Bronchial epithelial cell (primary cell): ENCODE measurements around the gene KRTAP12-3. TPM values are rescaled to one million over a fixed set of nuclear protein-coding genes. Genes with fewer than 3 reads are reported as not detected.
A peak's percentile ranks its signal among the peaks of the same experiment; 100 is the strongest.

Experiments
- DNase-seq: peaks from one replicate; pipeline ENCODE4 v3.0.0-alpha.2; 2010; ENCODE audit warnings: low read depth
- FAIRE-seq: peaks from 2 replicates; lab custom pipeline; 2011; peaks lifted over from hg19 to GRCh38; lab: Jason Lieb, UNC
- H3K27me3 ChIP-seq: 2 replicates; pipeline ENCODE4 v1.5.1; 2011; ENCODE audit warnings: low read length; ENCODE audit not compliant: control insufficient read depth, insufficient read depth
- H3K36me3 ChIP-seq: 2 replicates; pipeline ENCODE4 v1.5.1; 2011; ENCODE audit warnings: low read length; ENCODE audit not compliant: control insufficient read depth, insufficient read depth
- H3K4me3 ChIP-seq: 2 replicates; pipeline ENCODE4 v1.5.1; 2011; ENCODE audit warnings: mild to moderate bottlenecking, low read depth, low read length, control low read depth
- total RNA-seq: library from RNA; depleted of rRNA; stranded (reverse); fragments of >200 nt; gene quantifications from 2 replicates; pipeline ENCODE4 v1.2.1, GENCODE V29; 2014
- TF ChIP-seq, protein P1 (sequence below): IDR thresholded peaks from 2 replicates; pipeline ENCODE4 v1.5.1; 2011; ENCODE audit warnings: mild to moderate bottlenecking, moderate library complexity, low read length, control low read depth, inconsistent platforms; ENCODE audit not compliant: insufficient read depth, severe bottlenecking

KRTAP12-3 gene
- total RNA-seq, 1 donor from 2014 or later = not detected

DNA sequence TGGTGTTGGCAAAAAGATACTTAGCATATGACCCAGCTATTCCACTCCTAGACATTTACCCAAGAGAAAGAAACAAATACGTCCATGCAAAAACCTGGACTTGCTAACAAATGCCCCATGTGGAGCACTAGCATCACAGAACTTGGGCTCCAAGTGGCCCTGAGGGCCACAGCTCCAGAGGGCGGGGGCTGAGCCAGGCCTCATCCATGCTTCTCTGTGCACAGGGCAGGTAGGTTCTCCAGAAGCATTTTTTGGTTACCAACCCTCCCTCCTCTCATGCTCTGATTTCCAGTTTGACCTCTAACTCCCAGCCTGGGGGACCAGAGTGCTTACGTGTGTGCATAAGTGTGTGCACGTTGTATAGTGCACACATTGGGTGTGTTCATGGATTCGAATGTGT, 7.0 kb downstream of the KRTAP12-3 start:
- DNase-seq (no peak), FAIRE-seq (no peak)
- TF ChIP-seq, protein P1, sequence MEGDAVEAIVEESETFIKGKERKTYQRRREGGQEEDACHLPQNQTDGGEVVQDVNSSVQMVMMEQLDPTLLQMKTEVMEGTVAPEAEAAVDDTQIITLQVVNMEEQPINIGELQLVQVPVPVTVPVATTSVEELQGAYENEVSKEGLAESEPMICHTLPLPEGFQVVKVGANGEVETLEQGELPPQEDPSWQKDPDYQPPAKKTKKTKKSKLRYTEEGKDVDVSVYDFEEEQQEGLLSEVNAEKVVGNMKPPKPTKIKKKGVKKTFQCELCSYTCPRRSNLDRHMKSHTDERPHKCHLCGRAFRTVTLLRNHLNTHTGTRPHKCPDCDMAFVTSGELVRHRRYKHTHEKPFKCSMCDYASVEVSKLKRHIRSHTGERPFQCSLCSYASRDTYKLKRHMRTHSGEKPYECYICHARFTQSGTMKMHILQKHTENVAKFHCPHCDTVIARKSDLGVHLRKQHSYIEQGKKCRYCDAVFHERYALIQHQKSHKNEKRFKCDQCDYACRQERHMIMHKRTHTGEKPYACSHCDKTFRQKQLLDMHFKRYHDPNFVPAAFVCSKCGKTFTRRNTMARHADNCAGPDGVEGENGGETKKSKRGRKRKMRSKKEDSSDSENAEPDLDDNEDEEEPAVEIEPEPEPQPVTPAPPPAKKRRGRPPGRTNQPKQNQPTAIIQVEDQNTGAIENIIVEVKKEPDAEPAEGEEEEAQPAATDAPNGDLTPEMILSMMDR = no peak
- Histone ChIP-seq H3K4me3 (no peak overlapping the region), H3K27me3 (no peaks in the 10 kb centered on the region), H3K36me3 (no peaks in the 10 kb centered on the region)

GRCh38 chr21:44666401-44667320, 8.9 kb downstream of the KRTAP12-3 start, which contains the start of gene KRTAP12-2:
Gene KRTAP12-2, minus strand, starts transcription at chr21:44666927. Its CDS starts 41 bp downstream, at chr21:44666886.
- TF ChIP-seq, protein P1 = no peak
- FAIRE-seq (no peak), DNase-seq (peak; percentile 0)
- Histone ChIP-seq H3K27me3 (no peaks in the 10 kb centered on the region), H3K36me3 (no peaks in the 10 kb centered on the region), H3K4me3 (no peak within 1 kb of the TSS)

GRCh38 chr21:44667612-44668011, 9.9 kb downstream of the KRTAP12-3 start:
- no peaks in the 10 kb centered on the region for H3K27me3 ChIP-seq
- no peak for DNase-seq
- H3K36me3 ChIP-seq = no peaks in the 10 kb centered on the region
- H3K4me3 ChIP-seq = no peak overlapping the region
- no peak for FAIRE-seq
- TF ChIP-seq, protein P1 = no peak

DNA sequence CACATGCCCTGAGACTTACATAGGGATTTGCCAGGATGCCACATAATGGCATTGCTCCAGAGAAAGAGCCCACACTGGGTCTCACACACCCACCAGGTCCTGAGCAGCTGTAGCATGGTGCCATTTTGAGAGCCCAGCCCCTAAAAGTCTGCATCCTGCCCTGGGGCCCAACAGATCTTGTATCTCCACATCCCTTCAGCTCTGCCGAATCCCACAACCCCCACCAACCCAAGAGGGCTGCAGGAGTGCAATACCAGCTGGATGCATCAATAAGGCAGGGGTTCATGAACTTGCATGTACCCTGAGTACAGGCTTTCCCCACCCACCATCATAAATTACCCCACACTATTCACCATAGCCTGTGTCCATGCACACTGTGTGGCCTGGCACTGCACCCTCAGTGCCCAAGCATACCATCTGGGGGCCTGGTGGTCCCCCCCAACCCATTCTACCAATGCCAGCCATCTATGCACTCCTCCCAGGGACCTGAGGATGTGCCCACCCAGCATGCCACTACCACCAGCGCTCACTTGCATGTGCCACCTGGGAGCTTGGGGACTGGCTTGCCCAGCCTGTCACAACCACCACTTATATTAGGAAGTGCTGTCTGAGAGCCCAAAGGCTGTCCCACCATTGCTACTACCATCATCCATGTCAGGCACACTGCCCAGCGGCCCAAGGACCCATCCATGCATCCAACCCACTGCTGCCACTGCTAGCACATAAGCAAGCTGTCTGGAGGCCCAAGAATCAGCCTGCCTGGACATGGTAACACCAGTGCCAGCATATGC, 13.1 kb downstream of the KRTAP12-3 start:
- TF ChIP-seq, protein P1 = no peak
- Histone ChIP-seq H3K36me3 (no peaks in the 10 kb centered on the region), H3K4me3 (no peak overlapping the region), H3K27me3 (no peaks in the 10 kb centered on the region)
- FAIRE-seq (no peak), DNase-seq (no peak)

- DNase-seq (no peak), FAIRE-seq (no peak)
- TF ChIP-seq, protein P1 = no peak
- Histone ChIP-seq H3K4me3 (no peak overlapping the region), H3K27me3 (no peaks in the 10 kb centered on the region), H3K36me3 (no peaks in the 10 kb centered on the region)
Observed at GRCh38 chr21:44671911-44672310, 14.2 kb downstream of the KRTAP12-3 start.
